Astrocyte (in vitro differentiated cells and primary cell): ENCODE measurements around the gene ROMO1. TPM values are rescaled to one million over a fixed set of nuclear protein-coding genes. Genes with fewer than 3 reads are reported as not detected.

Experiments
- DNase-seq: peaks from one replicate; pipeline ENCODE4 v3.0.0-alpha.2; 2010; ENCODE audit warnings: low read depth
- FAIRE-seq: peaks from 2 replicates; lab custom pipeline; 2011; peaks lifted over from hg19 to GRCh38; lab: Jason Lieb, UNC
- H2AFZ ChIP-seq: 2 replicates; pipeline ENCODE4 v1.6.0; 2012; ENCODE audit warnings: low read depth, low read length, inconsistent platforms
- H3K27ac ChIP-seq: 2 replicates; pipeline ENCODE4 v1.5.1; 2011; ENCODE audit warnings: low read depth, low read length, inconsistent platforms
- H3K27me3 ChIP-seq: 2 replicates; pipeline ENCODE4 v1.6.0; 2011; ENCODE audit warnings: low read length, inconsistent platforms; ENCODE audit not compliant: insufficient read depth
- H3K36me3 ChIP-seq: 2 replicates; pipeline ENCODE4 v1.5.1; 2011; ENCODE audit warnings: low read length, inconsistent platforms; ENCODE audit not compliant: insufficient read depth
- H3K4me1 ChIP-seq: 2 replicates; pipeline ENCODE4 v1.5.1; 2011; ENCODE audit warnings: low read length, inconsistent platforms; ENCODE audit not compliant: insufficient read depth
- H3K4me2 ChIP-seq: 2 replicates; pipeline ENCODE4 v1.6.0; 2012; ENCODE audit warnings: low read length, inconsistent platforms
- H3K4me3 ChIP-seq: 2 replicates; pipeline ENCODE4 v1.5.1; 2011; ENCODE audit warnings: low read depth, mild to moderate bottlenecking, low read length, inconsistent platforms; ENCODE audit not compliant: insufficient read depth
- H3K79me2 ChIP-seq: 2 replicates; pipeline ENCODE4 v1.6.0; 2012; ENCODE audit warnings: mild to moderate bottlenecking, low read length, inconsistent platforms; ENCODE audit not compliant: insufficient read depth
- H3K9ac ChIP-seq: 2 replicates; pipeline ENCODE4 v1.6.0; 2012; ENCODE audit warnings: mild to moderate bottlenecking, low read length, inconsistent platforms
- H3K9me3 ChIP-seq: 2 replicates; pipeline ENCODE4 v1.5.1; 2012; ENCODE audit warnings: low read depth, mild to moderate bottlenecking, low read length, inconsistent platforms; ENCODE audit not compliant: insufficient read depth
- H4K20me1 ChIP-seq: 2 replicates; pipeline ENCODE4 v1.6.0; 2012; ENCODE audit warnings: low read length, inconsistent platforms; ENCODE audit not compliant: insufficient read depth
- H3K27ac Mint-ChIP-seq: one replicate; pipeline ENCODE4 v1.8.0; 2021; ENCODE audit warnings: mild to moderate bottlenecking, mixed read lengths; ENCODE audit not compliant: unreplicated experiment
- H3K27me3 Mint-ChIP-seq: one replicate; pipeline ENCODE4 v1.8.0; 2021; ENCODE audit warnings: low read depth, mixed read lengths; ENCODE audit not compliant: unreplicated experiment
- H3K36me3 Mint-ChIP-seq: one replicate; pipeline ENCODE4 v1.8.0; 2021; ENCODE audit warnings: low read depth, mixed read lengths; ENCODE audit not compliant: unreplicated experiment
- H3K4me1 Mint-ChIP-seq: one replicate; pipeline ENCODE4 v1.8.0; 2021; ENCODE audit warnings: low read depth, mixed read lengths; ENCODE audit not compliant: unreplicated experiment
- H3K4me3 Mint-ChIP-seq: one replicate; pipeline ENCODE4 v1.8.0; 2021; ENCODE audit warnings: mild to moderate bottlenecking, moderate library complexity, mixed read lengths; ENCODE audit not compliant: unreplicated experiment
- H3K9me3 Mint-ChIP-seq: one replicate; pipeline ENCODE4 v1.8.0; 2021; ENCODE audit warnings: mild to moderate bottlenecking, mixed read lengths; ENCODE audit not compliant: unreplicated experiment
- EZH2 ChIP-seq: IDR thresholded peaks from 2 replicates; pipeline ENCODE4 v1.6.1; 2012; ENCODE audit warnings: mild to moderate bottlenecking, low read length, inconsistent platforms; ENCODE audit not compliant: insufficient read depth
- total RNA-seq: library from RNA; stranded (reverse); gene quantifications from 2 replicates; pipeline ENCODE4 v1.2.1, GENCODE V29; 2021
- TF ChIP-seq, protein P1 (sequence below): IDR thresholded peaks from 2 replicates; pipeline ENCODE4 v1.5.1; 2011; ENCODE audit warnings: low read depth, mild to moderate bottlenecking, inconsistent platforms, low read length, moderate library complexity; ENCODE audit not compliant: insufficient read depth

ROMO1 gene
- total RNA-seq, 1 donor from 2014 or later = 201 TPM

DNA sequence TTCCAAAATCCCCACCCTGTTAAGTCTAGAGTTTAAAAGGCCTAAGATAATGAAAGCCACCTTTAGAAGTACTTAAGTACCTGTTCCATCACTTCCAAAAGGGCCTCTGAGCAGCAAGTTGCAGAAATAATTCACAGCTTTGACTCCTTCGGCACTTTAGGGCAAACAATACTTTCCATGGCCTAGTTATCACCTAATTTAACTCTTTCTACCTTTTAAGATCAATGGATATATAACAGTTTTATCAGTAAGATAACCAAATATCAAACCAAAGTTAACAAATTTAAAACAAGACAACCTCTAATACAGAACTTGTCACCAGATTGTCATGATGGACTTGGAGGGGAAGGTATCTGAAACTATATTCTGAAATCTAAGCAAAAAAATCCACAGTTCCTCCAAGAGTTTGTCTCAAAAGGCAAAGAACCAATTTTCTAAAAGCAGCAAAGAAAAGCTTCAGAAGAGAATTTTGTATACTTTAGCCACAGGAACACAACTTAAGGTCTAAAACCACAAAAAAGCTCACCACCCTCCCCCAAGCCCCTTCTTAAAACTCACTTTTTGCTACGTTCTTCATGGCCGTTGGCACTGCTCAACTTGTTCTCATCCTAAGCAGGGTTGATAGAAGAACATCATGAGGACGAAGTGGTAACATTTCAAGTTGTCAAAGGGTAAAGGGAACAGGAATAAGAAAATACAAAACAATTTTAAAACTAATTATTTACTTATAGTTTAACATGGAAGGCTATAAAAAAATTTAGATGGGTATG is 39.4 kb downstream of the ROMO1 start:
- TF ChIP-seq EZH2 = no peak
- TF ChIP-seq, protein P1, sequence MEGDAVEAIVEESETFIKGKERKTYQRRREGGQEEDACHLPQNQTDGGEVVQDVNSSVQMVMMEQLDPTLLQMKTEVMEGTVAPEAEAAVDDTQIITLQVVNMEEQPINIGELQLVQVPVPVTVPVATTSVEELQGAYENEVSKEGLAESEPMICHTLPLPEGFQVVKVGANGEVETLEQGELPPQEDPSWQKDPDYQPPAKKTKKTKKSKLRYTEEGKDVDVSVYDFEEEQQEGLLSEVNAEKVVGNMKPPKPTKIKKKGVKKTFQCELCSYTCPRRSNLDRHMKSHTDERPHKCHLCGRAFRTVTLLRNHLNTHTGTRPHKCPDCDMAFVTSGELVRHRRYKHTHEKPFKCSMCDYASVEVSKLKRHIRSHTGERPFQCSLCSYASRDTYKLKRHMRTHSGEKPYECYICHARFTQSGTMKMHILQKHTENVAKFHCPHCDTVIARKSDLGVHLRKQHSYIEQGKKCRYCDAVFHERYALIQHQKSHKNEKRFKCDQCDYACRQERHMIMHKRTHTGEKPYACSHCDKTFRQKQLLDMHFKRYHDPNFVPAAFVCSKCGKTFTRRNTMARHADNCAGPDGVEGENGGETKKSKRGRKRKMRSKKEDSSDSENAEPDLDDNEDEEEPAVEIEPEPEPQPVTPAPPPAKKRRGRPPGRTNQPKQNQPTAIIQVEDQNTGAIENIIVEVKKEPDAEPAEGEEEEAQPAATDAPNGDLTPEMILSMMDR = no peak
- Histone ChIP-seq H2AFZ (no peak overlapping the region), H3K27ac (no peak overlapping the region), H3K4me3 (peak overlapping the region; percentile 13), H3K4me1 (peaks cover 30% of the 10 kb centered on the region), H3K27me3 (no peaks in the 10 kb centered on the region), H3K36me3 (peaks cover 55% of the 10 kb centered on the region), H3K9me3 (no peaks in the 10 kb centered on the region), H3K4me2 (peak overlapping the region; percentile 54), H3K9ac (peak overlapping the region; percentile 18), H4K20me1 (peaks cover 80% of the 10 kb centered on the region), H3K79me2 (peaks cover 96% of the 10 kb centered on the region)
- Mint-ChIP-seq H3K4me1 (peaks cover 23% of the 10 kb centered on the region), H3K27me3 (no peaks in the 10 kb centered on the region), H3K27ac (no peak overlapping the region), H3K4me3 (peak overlapping the region; percentile 71), H3K9me3 (no peaks in the 10 kb centered on the region), H3K36me3 (peaks cover 29% of the 10 kb centered on the region)
- no peak for DNase-seq
- no peak for FAIRE-seq

DNA sequence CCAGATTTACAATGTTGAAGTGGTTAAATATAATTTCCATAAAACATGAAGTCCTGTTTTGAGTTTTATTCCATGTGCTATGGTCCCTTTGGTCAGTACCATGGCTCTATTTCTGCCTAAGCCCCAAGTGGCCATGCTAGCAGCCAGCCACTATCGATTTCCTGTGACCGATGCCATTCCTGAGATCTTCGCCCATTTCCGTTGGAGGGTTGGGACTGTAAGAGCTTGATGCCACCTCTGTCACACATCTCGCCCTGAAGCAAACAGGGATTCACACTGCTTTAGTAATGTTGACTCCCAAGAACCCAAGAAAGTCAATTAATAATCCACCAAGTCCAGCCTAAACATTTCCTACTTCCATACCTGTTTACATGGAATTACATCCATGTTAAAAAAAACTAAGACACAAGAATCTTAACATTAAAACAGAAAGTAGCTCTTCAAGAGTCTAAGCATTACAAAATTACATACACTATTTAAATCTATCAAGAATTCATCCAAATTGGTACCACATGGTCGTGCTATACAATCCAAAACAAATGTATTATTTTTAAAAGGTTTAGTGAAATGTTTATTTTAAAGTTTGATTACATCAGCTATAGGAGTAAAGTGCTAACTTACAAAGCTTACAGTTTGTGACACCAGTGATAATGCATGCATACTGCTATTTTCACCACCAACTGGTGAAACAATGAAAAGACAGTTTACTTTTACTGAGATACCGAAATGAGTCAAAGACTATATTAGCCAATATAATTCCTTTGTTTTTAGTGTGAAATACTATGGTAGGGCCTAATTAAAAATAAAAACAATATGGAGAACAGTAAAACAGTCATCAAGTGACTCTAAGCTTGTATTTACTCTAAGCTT is 40.3 kb downstream of the ROMO1 start:
- H3K9ac ChIP-seq = peak overlapping the region; percentile 100
- Mint-ChIP-seq H3K9me3 (no peaks in the 10 kb centered on the region), H3K4me1 (peaks cover 21% of the 10 kb centered on the region), H3K4me3 (peak overlapping the region; percentile 99), H3K27me3 (no peaks in the 10 kb centered on the region), H3K27ac (peak overlapping the region; percentile 47), H3K36me3 (peaks cover 25% of the 10 kb centered on the region)
- H3K27ac ChIP-seq = no peak overlapping the region
- DNase-seq (peak; percentile 21), FAIRE-seq (no peak)
- H3K4me3 ChIP-seq = peak overlapping the region; percentile 100
- H3K36me3 ChIP-seq = peaks cover 46% of the 10 kb centered on the region
- no peaks in the 10 kb centered on the region for H3K27me3 ChIP-seq
- no peaks in the 10 kb centered on the region for H3K9me3 ChIP-seq
- no peak for TF ChIP-seq EZH2
- TF ChIP-seq, protein P1 = peak; percentile 30
- H3K4me1 ChIP-seq = peaks cover 29% of the 10 kb centered on the region
- H3K4me2 ChIP-seq = peak overlapping the region; percentile 98
- H2AFZ ChIP-seq = no peak overlapping the region
- peaks cover 86% of the 10 kb centered on the region for H3K79me2 ChIP-seq
- H4K20me1 ChIP-seq = peaks cover 71% of the 10 kb centered on the region
